H9 (cell line): ENCODE measurements around the gene KDM3A. TPM values are rescaled to one million over a fixed set of nuclear protein-coding genes. Genes with fewer than 3 reads are reported as not detected.

Experiments
- DNase-seq: peaks from one replicate; pipeline ENCODE4 v3.0.0-alpha.2; 2017
- H2AFZ ChIP-seq: one replicate; pipeline ENCODE4 v1.6.1; 2013; ENCODE audit warnings: mild to moderate bottlenecking, low read length, control low read depth, moderate library complexity
- H2AK5ac ChIP-seq: 2 replicates; pipeline ENCODE4 v1.6.1; 2013; ENCODE audit warnings: low read length, control low read depth, mixed read lengths; ENCODE audit not compliant: insufficient read length
- H2BK120ac ChIP-seq: one replicate; pipeline ENCODE4 v1.6.1; 2013; ENCODE audit warnings: low read depth, mild to moderate bottlenecking, low read length, control low read depth, inconsistent platforms; ENCODE audit not compliant: poor library complexity, severe bottlenecking
- H2BK12ac ChIP-seq: 2 replicates; pipeline ENCODE4 v1.6.1; 2013; ENCODE audit warnings: low read length, control low read depth, mixed read lengths, low read depth; ENCODE audit not compliant: insufficient read length
- H2BK15ac ChIP-seq: 2 replicates; pipeline ENCODE4 v1.6.1; 2013; ENCODE audit warnings: low read depth, low read length, control low read depth
- H2BK20ac ChIP-seq: one replicate; pipeline ENCODE4 v1.6.1; 2013; ENCODE audit warnings: low read depth, mild to moderate bottlenecking, low read length, control low read depth, inconsistent platforms; ENCODE audit not compliant: poor library complexity, severe bottlenecking
- H2BK5ac ChIP-seq: 2 replicates; pipeline ENCODE4 v1.6.1; 2013; ENCODE audit warnings: low read length, control low read depth, mixed read lengths; ENCODE audit not compliant: insufficient read length
- H3K14ac ChIP-seq: 2 replicates; pipeline ENCODE4 v1.6.1; 2013; ENCODE audit warnings: low read length, control low read depth; ENCODE audit not compliant: insufficient read depth
- H3K18ac ChIP-seq: 2 replicates; pipeline ENCODE4 v1.6.1; 2013; ENCODE audit warnings: low read depth, mild to moderate bottlenecking, mixed read lengths, low read length, control low read depth; ENCODE audit not compliant: insufficient read length
- H3K23ac ChIP-seq: 2 replicates; pipeline ENCODE4 v1.6.1; 2013; ENCODE audit warnings: low read length, control low read depth, mixed read lengths, low read depth; ENCODE audit not compliant: insufficient read length
- H3K23me2 ChIP-seq: 2 replicates; pipeline ENCODE4 v1.6.1; 2013; ENCODE audit warnings: low read depth, mild to moderate bottlenecking, mixed read lengths, low read length, control low read depth; ENCODE audit not compliant: insufficient read length, poor library complexity, severe bottlenecking
- H3K27ac ChIP-seq: 2 replicates; pipeline ENCODE4 v1.5.1; 2013; ENCODE audit warnings: low read length, control low read depth, mixed read lengths, low read depth; ENCODE audit not compliant: insufficient read length
- H3K27me3 ChIP-seq: 2 replicates; pipeline ENCODE4 v1.6.1; 2013; ENCODE audit warnings: low read length, control low read depth, inconsistent platforms; ENCODE audit not compliant: insufficient read depth
- H3K4ac ChIP-seq: 2 replicates; pipeline ENCODE4 v1.6.1; 2013; ENCODE audit warnings: low read depth, mild to moderate bottlenecking, control low read depth, inconsistent platforms, low read length, moderate library complexity
- H3K4me1 ChIP-seq: 2 replicates; pipeline ENCODE4 v1.6.1; 2013; ENCODE audit warnings: low read length, control low read depth, inconsistent platforms; ENCODE audit not compliant: insufficient read depth
- H3K4me2 ChIP-seq: 2 replicates; pipeline ENCODE4 v1.6.1; 2013; ENCODE audit warnings: low read length, control low read depth, mixed read lengths; ENCODE audit not compliant: insufficient read length, insufficient read depth
- H3K56ac ChIP-seq: 2 replicates; pipeline ENCODE4 v1.6.1; 2013; ENCODE audit warnings: low read depth, mild to moderate bottlenecking, mixed read lengths, low read length, control low read depth; ENCODE audit not compliant: insufficient read length
- H3K79me1 ChIP-seq: 2 replicates; pipeline ENCODE4 v1.6.1; 2013; ENCODE audit warnings: low read depth, mild to moderate bottlenecking, moderate library complexity, low read length, control low read depth, inconsistent platforms; ENCODE audit not compliant: insufficient read depth, poor library complexity, severe bottlenecking
- H3K79me2 ChIP-seq: 2 replicates; pipeline ENCODE4 v1.6.1; 2013; ENCODE audit warnings: low read length, control low read depth, inconsistent platforms; ENCODE audit not compliant: insufficient read depth
- H3K9ac ChIP-seq: 2 replicates; pipeline ENCODE4 v1.6.1; 2013; ENCODE audit warnings: low read length, control low read depth, mixed read lengths; ENCODE audit not compliant: insufficient read length; ENCODE audit errors: extremely low read depth
- H3K9me3 ChIP-seq: one replicate; pipeline ENCODE4 v1.6.1; 2013; ENCODE audit warnings: low read depth, low read length, inconsistent platforms; ENCODE audit not compliant: control insufficient read depth
- H3T11ph ChIP-seq: one replicate; pipeline ENCODE4 v1.6.1; 2013; ENCODE audit warnings: mild to moderate bottlenecking, low read length, control low read depth, inconsistent platforms
- H4K20me1 ChIP-seq: one replicate; pipeline ENCODE4 v1.6.1; 2013; ENCODE audit not compliant: control insufficient read depth, insufficient read length, insufficient read depth
- H4K5ac ChIP-seq: 2 replicates; pipeline ENCODE4 v1.6.1; 2013; ENCODE audit warnings: low read depth, mild to moderate bottlenecking, mixed read lengths, low read length, control low read depth; ENCODE audit not compliant: insufficient read length
- H4K8ac ChIP-seq: replicated peaks from 2 replicates; pipeline ENCODE4 v1.6.1; 2013; ENCODE audit warnings: low read length, control low read depth, mixed read lengths, low read depth; ENCODE audit not compliant: insufficient read length
- H4K91ac ChIP-seq: 2 replicates; pipeline ENCODE4 v1.6.1; 2013; ENCODE audit warnings: low read depth, mild to moderate bottlenecking, moderate library complexity, mixed read lengths, low read length, control low read depth; ENCODE audit not compliant: insufficient read length
- H3K27ac Mint-ChIP-seq, 3 experiments: 2 replicates in 2 of 3; 3 replicates in 1 of 3; pipeline ENCODE4 v1.8.0; 2020 to 2021; ENCODE audit warnings: mixed read lengths in 3 of 3, mild to moderate bottlenecking in 1 of 3, moderate library complexity in 1 of 3
- H3K27me3 Mint-ChIP-seq: 2 replicates; pipeline ENCODE4 v1.8.0; 2021; ENCODE audit warnings: low read depth, mild to moderate bottlenecking, moderate library complexity, mixed read lengths
- H3K36me3 Mint-ChIP-seq, 3 experiments: 2 replicates in 2 of 3; 3 replicates in 1 of 3; pipeline ENCODE4 v1.8.0; 2020 to 2021; ENCODE audit warnings: low read depth in 3 of 3, mixed read lengths in 3 of 3; ENCODE audit not compliant: insufficient read depth in 1 of 3
- H3K4me1 Mint-ChIP-seq, 2 experiments: 2 replicates each; pipeline ENCODE4 v1.8.0; 2020; ENCODE audit warnings: mixed read lengths in 2 of 2
- H3K4me3 Mint-ChIP-seq, 2 experiments: 2 replicates in 1 of 2; 3 replicates in 1 of 2; pipeline ENCODE4 v1.8.0; 2020 to 2021; ENCODE audit warnings: mild to moderate bottlenecking in 2 of 2, mixed read lengths in 2 of 2, moderate library complexity in 1 of 2
- H3K9me3 Mint-ChIP-seq, 2 experiments: 2 replicates in 1 of 2; 3 replicates in 1 of 2; pipeline ENCODE4 v1.8.0; 2020; ENCODE audit warnings: mild to moderate bottlenecking in 2 of 2, mixed read lengths in 2 of 2, moderate library complexity in 1 of 2
- CTCF ChIP-seq: fragments of 200-600 bp; sonication (generic); conservative IDR thresholded peaks from 3 replicates; pipeline ENCODE4 v1.8.0; 2021; ENCODE audit warnings: antibody characterized with exemption, mild to moderate bottlenecking
- WGBS: extraction: QIAGEN DNeasy Blood & Tissue Kit; methylation state at CpG from one replicate; pipeline ENCODE4 v1.1.7; 2013; ENCODE audit warnings: missing lambda C conversion rate, low lambda C conversion rate, mixed read lengths; ENCODE audit not compliant: insufficient read length; ENCODE audit errors: extremely low coverage; 5-methylcytosine and 5-hydroxymethylcytosine counted together
- total RNA-seq: library from RNA; stranded (reverse); gene quantifications from 2 replicates; pipeline ENCODE4 v1.2.1, GENCODE V29; 2021

Gene KDM3A
- total RNA-seq, 1 experiment from 2014 or later, result 28.1 TPM

GRCh38 chr2:86442642-86443005 lies 1.5 kb downstream of the KDM3A start:
- Mint-ChIP-seq H3K4me3 (peak overlapping the region; percentile 88 to 92), H3K4me1 (peaks cover 20% of the 10 kb centered on the region in 2 experiments), H3K36me3 (peaks cover 20 to 53% (median 23%) of the 10 kb centered on the region in 3 experiments), H3K27ac (peak overlapping the region; percentile 69 to 93 (median 90); a peak in 3 of 7 replicates), H3K9me3 (peaks cover 30% of the 10 kb centered on the region in 2 experiments), H3K27me3 (peaks cover 14% of the 10 kb centered on the region)
- H3K9me3 ChIP-seq, result peaks cover 7% of the 10 kb centered on the region
- peaks cover 2% of the 10 kb centered on the region for H4K20me1 ChIP-seq
- H3K4me1 ChIP-seq, result no peaks in the 10 kb centered on the region
- H3K79me2 ChIP-seq, result peaks cover 2% of the 10 kb centered on the region; the same call in 1 of the 2 replicates
- TF ChIP-seq CTCF, result no peak
- no peak overlapping the region for H4K5ac ChIP-seq
- no peak overlapping the region for H4K91ac ChIP-seq
- H3K23ac ChIP-seq, result no peak overlapping the region
- no peak overlapping the region for H3K14ac ChIP-seq
- H4K8ac ChIP-seq, result no peak overlapping the region
- H2AK5ac ChIP-seq, result no peak overlapping the region
- no CpG with 5 or more reads among the region's 5 CpGs for WGBS
- DNase-seq, result peak; percentile 73
- peaks cover 6% of the 10 kb centered on the region for H3K79me1 ChIP-seq
- H2AFZ ChIP-seq, result no peak overlapping the region
- H3K4me2 ChIP-seq, result peak overlapping the region; percentile 86
- no peak overlapping the region for H2BK15ac ChIP-seq
- no peak overlapping the region for H2BK20ac ChIP-seq
- no peak overlapping the region for H2BK120ac ChIP-seq
- peaks cover 4% of the 10 kb centered on the region for H3K23me2 ChIP-seq
- no peak overlapping the region for H3K56ac ChIP-seq
- no peak overlapping the region for H3T11ph ChIP-seq
- no peak overlapping the region for H3K18ac ChIP-seq
- H2BK12ac ChIP-seq, result no peak overlapping the region
- no peak overlapping the region for H3K4ac ChIP-seq
- no peak overlapping the region for H2BK5ac ChIP-seq
- H3K27me3 ChIP-seq, result no peaks in the 10 kb centered on the region
- H3K27ac ChIP-seq, result no peak overlapping the region
- H3K9ac ChIP-seq, result no peak overlapping the region
